ENCODE results near the gene SLC9A5.

SLC9A5 gene

GRCh38 chr16:67216612-67217490 is 31.9 kb upstream of the SLC9A5 start:
- no peak for FAIRE-seq

- FAIRE-seq, result no peak
Observed at GRCh38 chr16:67223992-67224391, 24.8 kb upstream of the SLC9A5 start.

GRCh38 chr16:67226295-67226803 is 22.4 kb upstream of the SLC9A5 start:
- FAIRE-seq, result no peak

GRCh38 chr16:67226804-67227566 is 21.8 kb upstream of the SLC9A5 start, which contains the start of gene TMEM208:
Gene TMEM208 (plus strand): TSS chr16:67227130. CDS start chr16:67227219, 89 bp downstream.
- peak; percentile 84 for FAIRE-seq

GRCh38 chr16:67227567-67227921 is 21.2 kb upstream of the SLC9A5 start:
- no peak for FAIRE-seq

GRCh38 chr16:67228034-67228785 is 20.6 kb upstream of the SLC9A5 start:
- FAIRE-seq, result no peak

DNA sequence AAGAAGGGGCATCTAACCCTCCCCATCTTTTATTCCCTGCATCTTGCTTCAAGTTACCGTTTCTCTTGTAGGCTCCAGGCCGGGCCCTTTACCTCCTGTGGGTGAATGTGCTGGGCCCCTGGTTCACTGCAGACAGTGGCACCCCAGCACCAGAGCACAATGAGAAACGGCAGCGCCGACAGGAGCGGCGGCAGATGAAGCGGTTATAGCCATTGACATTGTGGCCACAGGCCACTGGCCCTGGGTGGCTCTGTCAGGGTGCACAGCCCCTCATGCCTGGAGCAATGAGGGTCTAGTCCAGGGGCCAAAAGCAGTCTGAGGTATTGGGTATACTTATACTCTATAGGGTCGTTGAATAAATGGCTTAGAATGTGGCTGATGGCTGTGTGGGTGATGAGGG is 19.9 kb upstream of the SLC9A5 start:
- no peak for FAIRE-seq

GRCh38 chr16:67229906-67230808 is 18.6 kb upstream of the SLC9A5 start:
- no peak for FAIRE-seq

GRCh38 chr16:67230809-67231660 is 17.7 kb upstream of the SLC9A5 start:
- no peak for FAIRE-seq

- FAIRE-seq, result no peak
Observed at GRCh38 chr16:67233596-67233995, 15.2 kb upstream of the SLC9A5 start.

DNA sequence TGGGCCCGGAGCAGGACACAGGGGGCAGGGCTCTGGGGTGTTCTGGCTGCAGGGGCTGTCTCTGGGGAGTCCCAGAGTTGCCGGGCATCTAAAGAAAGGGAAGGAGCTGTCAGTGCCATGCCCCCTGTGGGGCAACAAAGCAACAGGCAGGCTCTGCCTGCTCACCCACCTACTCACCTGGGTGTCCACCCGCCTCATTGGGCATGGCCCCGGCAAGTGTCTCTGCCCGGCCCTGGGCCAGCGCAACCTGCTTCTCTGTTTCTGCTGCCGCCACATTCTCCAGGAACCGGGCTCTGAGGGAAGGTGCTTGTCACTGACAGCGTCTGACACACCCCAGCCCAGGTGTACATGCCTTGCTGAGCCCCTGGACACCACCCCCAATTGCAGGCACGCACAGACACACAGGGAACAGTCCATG is 14.6 kb upstream of the SLC9A5 start:
- no peak for FAIRE-seq

DNA sequence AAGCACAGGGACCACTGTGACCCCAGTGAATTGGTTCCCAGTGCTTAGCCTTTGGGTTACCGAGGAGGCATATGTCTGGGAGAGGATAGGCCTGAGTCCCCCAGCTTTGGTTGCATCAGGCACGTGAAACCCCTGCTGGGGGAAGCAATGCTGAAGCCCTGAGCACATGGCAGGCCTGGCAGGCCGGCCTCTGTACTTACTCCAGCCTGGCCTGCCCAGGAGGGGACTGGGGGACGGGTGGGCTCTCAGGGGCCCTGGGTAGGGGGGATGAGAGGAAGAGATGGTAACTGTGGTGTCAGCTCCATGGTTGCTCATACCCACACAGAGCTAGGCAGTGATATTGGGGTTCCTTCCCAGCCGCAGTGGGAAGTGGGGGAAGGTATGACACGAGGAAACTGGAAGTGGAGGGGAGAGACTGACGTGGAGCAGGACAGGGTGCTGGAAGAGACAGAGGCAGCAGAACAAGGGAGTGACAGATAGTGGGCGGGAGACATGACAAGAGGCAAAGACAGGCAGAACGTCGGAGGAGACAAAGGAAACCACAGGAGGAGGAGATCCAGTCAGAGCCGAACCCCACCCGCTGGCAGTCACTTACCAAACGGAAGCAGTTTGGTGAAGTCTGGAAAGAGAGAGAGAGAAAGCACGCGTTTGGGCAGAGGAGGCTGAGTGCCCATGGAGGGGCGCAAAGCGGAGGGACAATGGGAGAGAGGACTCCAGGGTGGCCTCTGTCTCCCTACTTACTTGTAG is 12.8 kb upstream of the SLC9A5 start:
- no peak for FAIRE-seq

DNA sequence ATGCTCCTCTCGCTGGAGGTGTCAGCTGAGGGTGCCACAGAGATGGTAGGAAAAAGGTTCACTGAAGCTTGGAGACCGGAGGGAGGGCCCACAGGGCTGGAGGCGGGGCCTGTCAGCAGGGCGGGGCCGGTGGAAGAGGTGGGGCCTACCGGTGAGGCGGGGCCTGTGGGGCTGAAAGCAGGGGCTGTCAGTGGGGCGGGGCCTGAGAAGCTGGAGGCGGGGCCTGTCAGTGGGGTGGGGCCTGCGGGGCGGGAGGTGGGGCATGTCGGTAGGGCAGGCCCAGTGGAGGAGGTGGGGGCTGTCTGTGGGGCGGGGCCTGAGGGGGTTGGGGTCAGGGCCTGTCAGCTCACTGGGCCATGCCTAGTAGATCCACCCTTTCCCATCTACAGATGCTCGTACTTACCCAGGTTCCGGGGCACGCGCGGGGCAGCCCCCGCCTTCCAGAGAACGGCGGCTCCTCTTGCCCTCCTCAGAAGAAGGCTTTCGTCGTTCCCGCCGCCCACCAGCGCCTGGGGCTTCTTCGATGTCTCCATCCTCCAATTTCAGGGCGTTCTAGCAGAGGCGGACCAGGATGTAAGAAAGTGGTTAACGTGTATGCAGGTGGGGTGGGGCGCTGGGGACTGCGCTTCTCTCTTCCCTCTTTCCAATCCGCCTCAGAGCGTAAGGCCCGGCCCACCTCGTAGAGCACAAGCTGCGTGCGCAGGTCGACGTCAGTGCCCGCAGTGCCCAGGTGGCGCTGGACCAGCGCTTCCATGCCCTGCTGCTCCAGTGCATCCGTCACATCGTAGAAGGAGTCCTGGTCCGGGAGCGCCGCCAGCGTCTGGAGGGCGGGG is 12.0 kb upstream of the SLC9A5 start:
- FAIRE-seq, result no peak

DNA sequence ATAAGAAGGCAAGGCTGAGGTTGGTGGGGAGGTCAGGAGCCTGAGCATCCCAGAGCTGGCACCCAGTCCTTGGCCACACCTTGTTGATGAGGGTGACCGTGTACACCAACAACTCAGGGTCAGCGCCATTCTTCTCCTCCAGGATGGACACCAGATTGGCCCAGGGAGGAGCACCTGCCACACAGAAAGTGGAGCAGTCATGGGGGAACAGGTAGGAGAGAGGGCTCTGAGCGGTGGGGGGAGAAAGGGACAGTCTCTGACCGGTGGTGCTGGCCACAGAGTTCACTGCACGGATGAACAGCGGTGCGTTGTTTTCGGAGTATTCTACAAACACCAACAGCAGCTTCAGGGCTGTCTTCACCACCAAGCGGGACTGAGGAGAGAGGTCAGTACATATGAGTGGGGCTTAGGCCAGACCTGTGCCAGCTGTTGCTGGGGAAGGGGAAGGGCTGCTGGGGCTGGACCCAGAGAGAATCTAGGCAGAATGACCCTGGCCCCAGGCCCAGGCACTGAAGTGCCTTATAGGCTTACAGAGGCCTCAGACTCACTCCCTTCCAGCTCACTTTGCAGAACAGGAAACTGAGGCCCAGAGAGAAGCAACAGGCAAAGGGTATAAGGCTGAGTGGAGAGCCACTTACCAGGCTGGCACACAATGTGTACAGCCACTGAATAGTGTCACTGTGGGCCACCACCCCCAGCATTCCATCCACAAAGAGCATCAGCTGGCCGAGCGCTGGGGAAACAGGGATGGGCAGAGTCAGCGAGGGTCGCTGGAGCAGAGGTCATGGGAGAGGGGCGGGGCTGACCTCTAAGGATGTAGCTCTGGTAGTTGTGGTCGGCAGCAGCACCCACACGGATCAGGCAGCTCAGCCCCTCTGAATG is 11.1 kb upstream of the SLC9A5 start:
- FAIRE-seq, result no peak

DNA sequence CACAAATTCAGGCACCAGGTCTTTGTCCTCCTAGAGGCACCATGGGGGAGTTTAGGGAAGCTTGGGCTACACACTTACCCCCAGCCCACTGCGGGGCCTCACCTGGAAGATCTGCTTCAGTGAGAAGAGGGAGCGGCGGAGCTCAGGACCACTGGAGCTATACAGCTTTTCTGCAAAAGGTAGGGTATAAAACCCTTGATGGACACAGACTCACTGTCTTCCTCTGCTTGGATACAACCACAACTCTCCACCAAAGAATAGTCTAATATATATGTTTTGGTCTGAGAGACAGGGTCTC is 10.6 kb upstream of the SLC9A5 start:
- FAIRE-seq, result no peak

DNA sequence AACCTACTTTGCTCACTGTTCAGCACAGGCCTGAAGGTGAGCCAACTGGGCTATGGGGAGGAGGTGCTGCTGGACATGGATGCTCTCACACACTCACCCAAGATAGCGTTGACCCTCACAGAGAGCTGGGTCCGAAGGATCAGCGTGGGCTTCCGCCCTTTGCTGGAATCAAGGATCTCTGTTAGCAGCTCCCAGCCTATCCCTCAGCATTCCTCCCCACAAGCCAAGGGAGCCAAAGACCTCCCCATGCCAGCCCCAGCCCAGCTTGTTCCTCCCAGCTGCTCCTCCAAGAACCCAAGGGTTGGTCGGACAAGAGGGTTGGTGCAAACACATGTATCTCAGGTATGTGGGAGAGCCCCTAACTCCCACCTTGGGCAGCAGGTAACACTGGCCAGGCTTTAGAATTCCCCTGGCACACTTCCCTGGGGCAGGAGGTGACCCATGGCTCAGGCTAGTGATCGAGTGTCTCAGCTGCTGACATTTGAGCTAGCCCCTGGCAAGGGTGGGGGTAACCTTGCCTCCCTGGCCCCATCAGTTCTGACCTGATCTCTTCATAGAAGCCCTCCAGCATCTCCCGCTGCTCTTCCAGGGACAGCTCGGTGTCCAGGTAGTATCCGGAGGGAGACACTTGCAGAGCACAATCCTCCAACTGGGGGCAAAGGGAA is 9.8 kb upstream of the SLC9A5 start:
- no peak for FAIRE-seq

DNA sequence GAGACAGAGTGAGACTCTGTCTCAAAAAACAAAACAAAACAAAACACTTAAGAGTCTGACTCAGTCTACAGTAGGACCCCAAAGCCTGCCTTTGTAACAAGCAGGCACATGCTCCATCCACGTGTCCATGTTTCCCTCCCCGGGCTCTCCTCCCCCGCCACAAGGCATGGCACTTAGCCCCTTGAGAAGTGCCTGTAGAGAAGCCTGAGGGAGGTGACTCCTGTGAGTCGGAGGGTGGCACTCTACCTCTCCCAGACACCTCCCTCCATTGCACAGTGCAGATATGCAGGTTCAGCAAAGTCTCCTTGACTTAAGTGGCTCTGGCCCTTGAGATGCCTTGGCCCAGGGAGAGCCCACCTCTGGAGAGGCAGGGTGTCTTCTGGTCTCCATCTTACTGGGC is 8.3 kb upstream of the SLC9A5 start:
- no peak for FAIRE-seq

All from islet of Langerhans (tissue), 1 donor.